K562 (cell line): Measurements from ENCODE around the gene CNOT4. TPM values are rescaled to one million over a fixed set of nuclear protein-coding genes. Genes with fewer than 3 reads are reported as not detected.

Experiments used
- ATAC-seq: fragments of 200-7000 bp; cut with Tn5 transposase; 3 replicates; pipeline ENCODE4 v1.9.1; 2020; ENCODE audit warnings: moderate library complexity
- BruUV-seq: library from RNA; stranded (reverse); fragments of 400-500 nt; replicated peaks from 2 replicates; lab custom pipeline; 2021; lab: Mats Ljungman, UMichigan
- CTCF ChIA-PET: fragments of 300-600 bp; formaldehyde crosslinking; extraction: SDS; loops from one replicate; lab custom pipeline; 2021; ENCODE audit warnings: low intra/inter-chr PET ratio; lab: Yijun Ruan, JAX
- POLR2A ChIA-PET: fragments of 300-600, 350-650 bp; sonication (Branson Sonifier 250); formaldehyde crosslinking; extraction: SDS; loops from one replicate; lab custom pipeline; 2021; ENCODE audit warnings: antibody characterized with exemption, inconsistent platforms; lab: Yijun Ruan, JAX
- DNase-seq, 4 experiments: peaks; one replicate each; pipeline versions ENCODE4 v3.0.0 to v3.0.0-alpha.2; 2011 to 2018; ENCODE audit warnings: low spot score in 3 of 4, mixed read lengths in 3 of 4; ENCODE audit errors: extremely low read depth in 1 of 4
- FAIRE-seq: peaks from 2 replicates; lab custom pipeline; 2011; peaks lifted over from hg19 to GRCh38; lab: Jason Lieb, UNC
- H2AFZ ChIP-seq: 2 replicates; pipeline ENCODE4 v1.6.0; 2011; ENCODE audit warnings: low read depth, low read length, control low read depth, inconsistent platforms
- H3K27ac ChIP-seq: fragments of 200-600 bp; 3 replicates; pipeline ENCODE4 v1.8.0; 2011; ENCODE audit warnings: low read depth, mild to moderate bottlenecking, control low read depth, inconsistent platforms, low read length, moderate library complexity, mixed read lengths; ENCODE audit errors: extremely low read depth
- H3K27me3 ChIP-seq, 2 experiments: fragments of 300-600 bp in 1 of 2; 2 replicates in 1 of 2; 3 replicates in 1 of 2; pipeline versions ENCODE4 v1.6.0 to v1.8.0; 2011; ENCODE audit warnings: inconsistent platforms in 2 of 2, low read length in 2 of 2, mild to moderate bottlenecking in 1 of 2, mixed read lengths in 1 of 2, moderate library complexity in 1 of 2; ENCODE audit not compliant: control insufficient read depth in 2 of 2, insufficient read depth in 2 of 2
- H3K36me3 ChIP-seq: fragments of 300-600 bp; 3 replicates; pipeline ENCODE4 v1.8.0; 2011; ENCODE audit warnings: mild to moderate bottlenecking, low read length, inconsistent platforms; ENCODE audit not compliant: control insufficient read depth, insufficient read depth
- H3K4me1 ChIP-seq, 2 experiments: fragments of 200-600 bp in 1 of 2; replicated peaks in 1 of 2; 2 replicates in 1 of 2; 3 replicates in 1 of 2; pipeline versions ENCODE4 v1.5.1 to v1.8.0; 2011; ENCODE audit warnings: inconsistent platforms in 2 of 2, low read length in 2 of 2, mild to moderate bottlenecking in 1 of 2, mixed read lengths in 1 of 2, moderate library complexity in 1 of 2; ENCODE audit not compliant: control insufficient read depth in 2 of 2, insufficient read depth in 2 of 2
- H3K4me2 ChIP-seq: 2 replicates; pipeline ENCODE4 v1.6.1; 2011; ENCODE audit warnings: low read length, control low read depth, inconsistent platforms, mixed read lengths; ENCODE audit not compliant: insufficient read depth
- H3K4me3 ChIP-seq: fragments of 200-600 bp; sonication (generic), shearing (Covaris generic); 2 replicates; pipeline ENCODE4 v1.5.1; 2016; ENCODE audit warnings: control low read depth, inconsistent platforms
- H3K79me2 ChIP-seq: fragments of 200-600 bp; 3 replicates; pipeline ENCODE4 v1.8.0; 2011; ENCODE audit warnings: low read length, inconsistent platforms; ENCODE audit not compliant: control insufficient read depth, insufficient read depth
- H3K9ac ChIP-seq, 2 experiments: 2 replicates each; pipeline versions ENCODE4 v1.6.0 to v1.6.1; 2011; ENCODE audit warnings: low read depth in 2 of 2, low read length in 2 of 2, control low read depth in 1 of 2, inconsistent platforms in 1 of 2, mild to moderate bottlenecking in 1 of 2, mixed read lengths in 1 of 2; ENCODE audit not compliant: insufficient read depth in 1 of 2
- H3K9me1 ChIP-seq: one replicate; pipeline ENCODE4 v1.6.0; 2011; ENCODE audit warnings: inconsistent platforms, mild to moderate bottlenecking, low read length, moderate library complexity; ENCODE audit not compliant: control insufficient read depth, insufficient read depth
- H3K9me3 ChIP-seq: replicated peaks from 2 replicates; pipeline ENCODE4 v1.5.1; 2011; ENCODE audit warnings: low read depth, low read length, inconsistent platforms; ENCODE audit not compliant: control insufficient read depth, insufficient read depth
- H4K20me1 ChIP-seq: replicated peaks from 2 replicates; pipeline ENCODE4 v1.6.1; 2011; ENCODE audit warnings: low read length, inconsistent platforms, mixed read lengths; ENCODE audit not compliant: control insufficient read depth, insufficient read depth
- EP300 ChIP-seq: IDR thresholded peaks from 2 replicates; pipeline ENCODE4 v1.6.1; 2012; ENCODE audit warnings: low read length, improper control_type of control experiment
- IRF1 ChIP-seq: sonication (generic); formaldehyde crosslinking; IDR thresholded peaks from 2 replicates; pipeline ENCODE4 v1.8.0; 2022; ENCODE audit warnings: missing genetic modification reagents, mild to moderate bottlenecking, borderline replicate concordance
- NCOA1 ChIP-seq: fragments of 450-650 bp; IDR thresholded peaks from 2 replicates; pipeline ENCODE4 v1.6.1; 2016; ENCODE audit warnings: low read depth
- NFYB ChIP-seq: IDR thresholded peaks from 2 replicates; pipeline ENCODE4 v1.6.1; 2011; ENCODE audit warnings: mild to moderate bottlenecking, moderate library complexity; ENCODE audit not compliant: insufficient read length; ENCODE audit errors: extremely low read depth
- PBX2 ChIP-seq, 2 experiments: IDR thresholded peaks in 1 of 2; conservative IDR thresholded peaks in 1 of 2; 2 replicates each; pipeline ENCODE4 v1.6.1; 2016; ENCODE audit warnings: low read depth in 2 of 2, mild to moderate bottlenecking in 1 of 2, missing compliant biosample characterization in 1 of 2, missing genetic modification characterization in 1 of 2, moderate library complexity in 1 of 2
- PKNOX1 ChIP-seq: fragments of 450-650 bp; IDR thresholded peaks from 2 replicates; pipeline ENCODE4 v1.6.1; 2016
- ZNF316 ChIP-seq: fragments of 450-650 bp; IDR thresholded peaks from 2 replicates; pipeline ENCODE4 v1.6.1; 2016
- WGBS: fragments of 100-300 bp; shearing (Covaris generic); methylation state at CpG from one replicate; pipeline ENCODE4 v1.1.6; 2016; ENCODE audit warnings: low coverage, mixed read lengths; ENCODE audit not compliant: insufficient coverage; ENCODE audit errors: missing lambda C conversion rate; 5-methylcytosine and 5-hydroxymethylcytosine counted together
- in situ Hi-C: fragments of 300-500 bp; cut with MboI; formaldehyde crosslinking; loops from 4 replicates; pipeline ENCODE4 v1.15.0; 2018; ENCODE audit warnings: inconsistent platforms, mixed read lengths
- intact Hi-C: fragments of 100-400 bp; cut with micrococcal nuclease; formaldehyde crosslinking; loops from 2 replicates; pipeline ENCODE4 v1.14.2; 2022
- polyA plus RNA-seq, 8 experiments: library from polyadenylated mRNA; depleted of rRNA in 4 of 8; stranded (reverse) in 5 of 8; unstranded in 3 of 8; fragments of >200 nt; fragmentation: Nextera tagmentation in 2 of 8; fragmentation: Illumina TruSeq in 1 of 8; extraction: Ambion mirVana in 2 of 8; extraction: Trizol in 1 of 8; gene quantifications; 2 replicates each; pipeline versions ENCODE4 v1.2.1 to v1.2.3, GENCODE V29; 2011 to 2014; ENCODE audit warnings: inconsistent platforms in 1 of 8, missing spikeins in 1 of 8
- total RNA-seq, 7 experiments: library from RNA; depleted of rRNA in 6 of 7; stranded (reverse); fragments of >200 nt in 6 of 7; fragmentation: Illumina TruSeq in 2 of 7; extraction: Trizol in 2 of 7; gene quantifications; 2 replicates each; pipeline versions ENCODE4 v1.2.1 to v1.2.3, GENCODE V29; 2011 to 2021; ENCODE audit warnings: low replicate concordance in 1 of 7

Gene CNOT4
- total and polyA plus RNA-seq, 9 of the 15 experiments (the other 6 are each of a cell fraction or from before 2014, with no cell fraction given), result 8.6 to 24.1 (median 15.4) TPM

GRCh38 chr7:135328053-135328452 lies 181.8 kb downstream of the CNOT4 start:
- intact Hi-C loops, result no loop called here
- no TSS peak for BruUV-seq
- CTCF ChIA-PET, result no interaction called here

More at GRCh38 chr7:135328053-135328452, 181.8 kb downstream of the CNOT4 start:
- Histone ChIP-seq H3K9me3 (peaks cover 5% of the 10 kb centered on the region; the same call in 1 of the 2 replicates), H3K36me3 (no peaks in the 10 kb centered on the region), H3K27ac (no peak overlapping the region), H3K9ac (no peak overlapping the region), H4K20me1 (no peaks in the 10 kb centered on the region), H3K4me3 (no peak overlapping the region), H2AFZ (no peak overlapping the region), H3K27me3 (peaks cover 17 to 30% of the 10 kb centered on the region in 2 experiments), H3K9me1 (no peaks in the 10 kb centered on the region), H3K4me1 (no peaks in the 10 kb centered on the region), H3K79me2 (no peaks in the 10 kb centered on the region), H3K4me2 (no peak overlapping the region)
- POLR2A ChIA-PET, result interaction anchor here (1.2 kb wide), 1 partner anchor 14 kb away, joined by 3 read pairs; no protein-coding TSS in a partner anchor
- FAIRE-seq, result no peak
- 2% methylated on average over 3 of the region's 3 CpGs for WGBS
- TF ChIP-seq PBX2 (CRISPR knock-in tag; IDR thresholded peaks at IDR 0.05; ENCODE audit: low read depth) (no peak), PBX2 (tag; conservative IDR thresholded peaks at IDR 0.05; ENCODE audit: low read depth) (0 out of 2 replicates have a peak, but pooled peaks have one; percentile 14), PKNOX1 (peak; percentile 83), IRF1 (no peak), ZNF316 (0 out of 2 replicates have a peak, but pooled peaks have one; percentile 27), NFYB (peak; percentile 14), NCOA1 (no peak), EP300 (no peak)
- in situ Hi-C loops, result no loop called here
- DNase-seq, result peak in 1 of 4 experiments; percentile 48
- ATAC-seq, result peak; percentile 56; the same call in 2 of the 3 replicates
